ENCODE data around the gene MTSS2.
A peak's percentile ranks its signal among the peaks of the same experiment; 100 is the strongest.

MTSS2 gene

GRCh38 chr16:70701036-70701435 lies 15.2 kb upstream of the MTSS2 start:
- TF ChIP-seq POLR2A (IDR thresholded peaks at IDR 0.05; ENCODE audit: extremely low read depth, insufficient read length), result no peak
- TF ChIP-seq, protein P1, sequence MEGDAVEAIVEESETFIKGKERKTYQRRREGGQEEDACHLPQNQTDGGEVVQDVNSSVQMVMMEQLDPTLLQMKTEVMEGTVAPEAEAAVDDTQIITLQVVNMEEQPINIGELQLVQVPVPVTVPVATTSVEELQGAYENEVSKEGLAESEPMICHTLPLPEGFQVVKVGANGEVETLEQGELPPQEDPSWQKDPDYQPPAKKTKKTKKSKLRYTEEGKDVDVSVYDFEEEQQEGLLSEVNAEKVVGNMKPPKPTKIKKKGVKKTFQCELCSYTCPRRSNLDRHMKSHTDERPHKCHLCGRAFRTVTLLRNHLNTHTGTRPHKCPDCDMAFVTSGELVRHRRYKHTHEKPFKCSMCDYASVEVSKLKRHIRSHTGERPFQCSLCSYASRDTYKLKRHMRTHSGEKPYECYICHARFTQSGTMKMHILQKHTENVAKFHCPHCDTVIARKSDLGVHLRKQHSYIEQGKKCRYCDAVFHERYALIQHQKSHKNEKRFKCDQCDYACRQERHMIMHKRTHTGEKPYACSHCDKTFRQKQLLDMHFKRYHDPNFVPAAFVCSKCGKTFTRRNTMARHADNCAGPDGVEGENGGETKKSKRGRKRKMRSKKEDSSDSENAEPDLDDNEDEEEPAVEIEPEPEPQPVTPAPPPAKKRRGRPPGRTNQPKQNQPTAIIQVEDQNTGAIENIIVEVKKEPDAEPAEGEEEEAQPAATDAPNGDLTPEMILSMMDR (IDR thresholded peaks at IDR 0.05; ENCODE audit: low read depth, low read length), result peak; percentile 1
- TF ChIP-seq MYC (IDR thresholded peaks at IDR 0.05; ENCODE audit: low read depth, low read length), result no peak
- no peak for TF ChIP-seq MAX (IDR thresholded peaks at IDR 0.05; ENCODE audit: low read depth, low read length)
- peak; percentile 90 for DNase-seq (ENCODE audit: low read depth)
- H3K4me3 ChIP-seq (ENCODE audit: low read depth, low read length), result no peak overlapping the region

DNA sequence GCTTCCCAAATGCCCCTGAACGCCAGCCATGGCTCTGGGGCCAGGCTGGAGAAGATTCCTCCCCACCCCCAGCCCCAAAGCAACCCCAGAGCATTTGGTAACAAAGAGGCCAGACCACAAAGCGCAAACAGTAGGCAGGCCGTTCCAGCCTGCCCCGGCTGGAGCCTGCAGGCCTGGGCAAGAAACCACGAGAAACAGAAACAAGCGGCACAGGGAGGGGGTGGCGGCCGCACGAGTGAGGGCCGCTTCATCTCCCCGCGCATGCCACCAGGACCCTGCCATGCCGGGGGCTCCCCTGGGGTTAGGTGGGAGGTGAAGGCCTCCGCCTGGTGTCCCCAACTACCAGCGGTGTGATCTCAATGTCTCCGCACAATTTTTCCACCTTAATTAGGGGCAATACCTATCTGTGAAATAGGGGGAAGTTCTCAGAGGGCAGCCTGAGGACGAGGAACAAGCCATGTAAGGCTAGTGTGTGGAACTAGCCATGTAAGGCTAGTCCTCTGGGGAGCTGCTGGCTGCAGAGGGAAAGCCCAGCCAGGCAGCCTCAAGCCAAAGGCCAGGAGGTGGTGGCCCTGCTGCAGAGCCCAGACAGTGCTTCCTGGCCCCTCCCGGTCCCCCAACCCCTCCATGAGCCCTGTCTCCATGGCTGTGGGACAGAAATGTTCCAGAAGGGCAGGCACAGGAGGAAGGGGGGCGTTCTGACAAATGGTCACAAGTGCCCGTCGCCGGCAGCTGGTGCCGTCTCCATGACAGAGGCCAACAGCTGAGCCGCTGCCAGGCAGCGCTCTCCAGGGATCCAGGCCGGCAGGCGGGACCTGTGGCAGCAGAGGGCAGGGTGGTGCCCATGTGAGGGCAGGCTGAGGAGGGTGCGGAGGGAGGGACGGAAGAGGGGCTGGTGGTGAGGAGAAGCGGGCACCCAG lies 14.5 kb upstream of the MTSS2 start:
- TF ChIP-seq MYC (IDR thresholded peaks at IDR 0.05; ENCODE audit: low read depth, low read length) (peak; percentile 87), POLR2A (IDR thresholded peaks at IDR 0.05; ENCODE audit: extremely low read depth, insufficient read length) (peak; percentile 10), MAX (IDR thresholded peaks at IDR 0.05; ENCODE audit: low read depth, low read length) (peak; percentile 70)
- TF ChIP-seq, protein P1 (IDR thresholded peaks at IDR 0.05; ENCODE audit: low read depth, low read length), result no peak
- H3K4me3 ChIP-seq (ENCODE audit: low read depth, low read length), result peak overlapping the region; percentile 16
- DNase-seq (ENCODE audit: low read depth), result peak; percentile 95

DNA sequence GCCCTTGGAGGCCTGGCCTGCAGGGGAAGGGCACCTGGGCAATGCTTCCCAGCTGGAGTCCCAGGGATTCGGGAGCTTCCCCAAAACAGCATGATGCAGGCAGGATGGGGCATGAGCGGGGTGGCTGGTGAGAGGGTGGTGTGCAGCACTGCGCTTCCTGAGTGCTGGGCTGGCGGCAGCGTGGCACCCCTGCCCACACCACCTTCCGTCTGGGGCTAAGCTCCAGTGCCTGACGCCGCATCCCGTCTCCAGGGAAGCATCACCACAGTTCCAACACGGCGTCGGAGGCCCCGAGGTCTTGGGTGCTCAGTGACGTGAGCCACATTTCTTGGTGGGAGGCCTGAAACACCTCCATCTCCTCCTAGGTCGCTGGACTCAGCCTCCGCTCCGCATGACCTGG lies 13.8 kb upstream of the MTSS2 start:
- DNase-seq (ENCODE audit: low read depth), result no peak
- no peak for TF ChIP-seq POLR2A (IDR thresholded peaks at IDR 0.05; ENCODE audit: extremely low read depth, insufficient read length)
- TF ChIP-seq MAX (IDR thresholded peaks at IDR 0.05; ENCODE audit: low read depth, low read length), result no peak
- TF ChIP-seq, protein P1 (IDR thresholded peaks at IDR 0.05; ENCODE audit: low read depth, low read length), result no peak
- TF ChIP-seq MYC (IDR thresholded peaks at IDR 0.05; ENCODE audit: low read depth, low read length), result no peak
- no peak overlapping the region for H3K4me3 ChIP-seq (ENCODE audit: low read depth, low read length)

GRCh38 chr16:70698901-70699300 lies 13.0 kb upstream of the MTSS2 start:
- H3K4me3 ChIP-seq (ENCODE audit: low read depth, low read length), result no peak overlapping the region
- no peak for DNase-seq (ENCODE audit: low read depth)
- no peak for TF ChIP-seq MAX (IDR thresholded peaks at IDR 0.05; ENCODE audit: low read depth, low read length)

DNA sequence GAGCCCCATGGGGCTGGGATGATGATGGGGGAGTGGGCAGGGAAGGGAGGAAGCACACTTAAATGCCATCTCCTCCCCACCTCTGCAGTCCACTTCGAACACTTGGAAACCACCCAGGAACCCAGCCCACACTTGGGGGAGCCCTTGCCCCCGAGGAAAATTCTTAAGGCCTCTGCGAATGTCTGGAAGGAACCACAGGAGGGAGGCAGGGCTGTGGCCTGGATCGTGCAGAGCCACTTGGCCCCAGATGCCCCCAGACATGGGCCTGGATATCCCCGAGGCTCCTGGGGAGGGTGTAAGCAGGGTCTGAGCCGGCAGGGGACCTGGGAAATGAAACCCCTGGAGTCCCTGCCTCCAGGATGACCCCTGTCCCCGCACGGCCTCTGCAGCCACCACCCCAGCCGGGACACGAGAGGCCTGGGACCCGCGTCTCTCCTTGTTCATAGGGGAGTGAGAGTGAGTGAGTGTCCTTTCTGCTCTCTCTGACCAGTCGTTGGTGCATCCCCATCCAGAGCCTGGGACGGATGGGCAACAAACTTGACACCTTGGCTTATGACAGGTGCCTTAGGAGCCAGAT lies 11.8 kb upstream of the MTSS2 start:
- peak; percentile 80 for DNase-seq (ENCODE audit: low read depth)
- TF ChIP-seq MYC (IDR thresholded peaks at IDR 0.05; ENCODE audit: low read depth, low read length), result no peak
- TF ChIP-seq, protein P1 (IDR thresholded peaks at IDR 0.05; ENCODE audit: low read depth, low read length), result no peak
- TF ChIP-seq MAX (IDR thresholded peaks at IDR 0.05; ENCODE audit: low read depth, low read length), result no peak
- no peak for TF ChIP-seq POLR2A (IDR thresholded peaks at IDR 0.05; ENCODE audit: extremely low read depth, insufficient read length)
- H3K4me3 ChIP-seq (ENCODE audit: low read depth, low read length), result peak overlapping the region; percentile 7
